Stimulated activated CD4-positive, alpha-beta T cell treated with anti-CD3 and anti-CD28 coated beads, Interleukin-1b, Interleukin-23, amount 100 ng/mL, for 48 hours (primary cell): ENCODE results near the gene TSPAN19.
A peak's percentile ranks its signal among the peaks of the same experiment; 100 is the strongest.
"Not testable (repeated sequence)": the region's sequence is repeated elsewhere in the genome, so short reads cannot be mapped to it uniquely, and the experiment has no call there.

Experiments used
- DNase-seq: peaks from one replicate; pipeline ENCODE4 v3.0.0-alpha.2; 2020

The TSPAN19 gene

GRCh38 chr12:85036234-85036707, at the start of gene TSPAN19, which contains the start of gene LRRIQ1:
TSPAN19 (minus strand) TSS chr12:85036277; CDS start chr12:85029946, 6,331 bp downstream.
LRRIQ1 (plus strand) TSS chr12:85036351; CDS start chr12:85038177, 1,826 bp downstream.
- peak; percentile 39 for DNase-seq

GRCh38 chr12:85085066-85085465, 49.0 kb upstream of the TSPAN19 start:
- DNase-seq: no peak

DNA sequence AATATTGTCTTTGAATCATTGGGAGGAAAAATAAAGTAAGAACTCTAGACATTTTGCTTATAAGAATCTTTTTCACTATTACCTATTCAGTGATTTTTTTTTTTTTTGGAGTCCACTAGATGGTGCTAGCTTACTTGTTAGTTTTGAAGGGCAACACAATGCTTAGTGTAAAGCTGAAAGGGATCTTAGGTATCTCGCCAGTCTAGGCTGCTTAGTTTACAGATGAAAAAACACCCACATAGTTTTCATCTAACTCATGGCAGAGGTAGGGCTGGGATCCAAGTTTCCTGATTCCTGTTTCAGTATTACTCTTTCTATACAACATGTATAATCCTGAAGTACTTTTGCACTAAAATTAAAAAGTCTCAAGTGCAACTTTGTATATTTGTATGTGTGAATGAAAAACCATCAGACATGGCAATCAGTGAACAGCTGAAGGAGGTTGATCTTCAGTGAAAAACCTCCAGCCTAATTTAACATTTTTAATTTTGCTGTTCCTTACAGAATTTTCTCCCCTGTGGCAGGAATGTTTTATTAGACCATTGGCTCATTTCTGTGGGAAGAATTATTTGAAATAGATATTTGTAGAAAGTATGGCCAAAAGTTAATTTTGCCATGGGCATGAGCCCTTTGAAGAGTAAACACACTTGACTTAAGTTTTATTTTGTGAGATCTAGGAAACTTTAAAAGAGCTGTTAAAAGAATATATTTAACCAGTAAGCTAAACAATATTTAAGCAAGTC, 40.8 kb upstream of the TSPAN19 start:
- no peak for DNase-seq

DNA sequence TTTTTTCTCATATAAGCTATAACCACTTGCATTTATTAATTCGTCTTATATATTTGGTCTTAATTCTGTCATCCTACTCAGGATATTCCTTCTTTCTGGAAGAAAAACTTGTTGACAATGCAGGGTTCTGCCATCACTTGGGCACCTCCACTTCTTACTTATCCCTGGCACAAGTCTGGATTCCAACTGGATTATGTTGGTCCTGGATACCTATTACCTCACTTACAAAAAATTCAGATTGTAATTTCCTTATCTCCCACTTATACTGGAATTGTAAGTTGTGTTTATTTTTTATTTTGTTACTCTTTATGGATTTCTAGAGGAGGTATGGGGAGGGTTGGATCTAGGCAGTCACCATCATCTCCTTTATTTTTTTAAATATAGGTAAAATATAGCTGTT, 36.7 kb upstream of the TSPAN19 start:
- DNase-seq: no peak

GRCh38 chr12:85065837-85066482, 29.9 kb upstream of the TSPAN19 start:
- DNase-seq: no peak

DNA sequence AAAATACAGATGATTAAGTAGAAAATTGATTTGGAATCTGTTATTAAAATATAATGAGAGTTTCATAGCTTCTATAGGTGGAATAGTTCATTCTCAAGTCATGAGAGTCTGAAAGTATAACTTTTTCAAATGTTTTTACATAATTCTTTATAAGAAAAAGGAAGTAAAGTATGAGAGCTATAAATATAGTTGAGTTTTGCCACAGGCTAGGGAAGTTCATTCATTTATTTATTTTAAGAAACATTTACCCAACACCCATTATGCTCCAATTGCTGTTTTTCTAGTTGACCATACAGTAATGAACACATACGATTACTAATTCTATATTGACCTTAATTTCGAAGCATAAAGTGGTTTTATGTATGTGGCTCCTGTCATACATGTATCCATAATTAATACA, 24.8 kb upstream of the TSPAN19 start:
- no peak for DNase-seq

DNA sequence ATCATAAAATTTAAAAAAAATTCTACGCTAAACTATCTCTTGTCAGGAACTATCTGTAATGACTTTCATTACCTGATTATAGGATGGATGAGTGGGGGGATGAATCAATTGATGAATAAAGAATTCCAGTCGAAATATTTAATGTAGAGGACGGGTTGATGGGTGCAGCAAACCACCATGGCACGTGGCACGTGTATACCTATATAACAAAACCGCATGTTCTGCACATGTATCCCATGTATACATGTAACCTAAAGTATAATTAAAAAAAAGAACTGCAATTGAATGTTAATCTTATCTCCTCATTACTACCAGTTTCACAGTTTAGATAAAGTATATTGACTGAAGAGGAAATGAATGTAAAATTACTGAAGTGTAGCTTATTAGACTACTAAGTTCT, 23.5 kb upstream of the TSPAN19 start:
- DNase-seq: no peak

DNA sequence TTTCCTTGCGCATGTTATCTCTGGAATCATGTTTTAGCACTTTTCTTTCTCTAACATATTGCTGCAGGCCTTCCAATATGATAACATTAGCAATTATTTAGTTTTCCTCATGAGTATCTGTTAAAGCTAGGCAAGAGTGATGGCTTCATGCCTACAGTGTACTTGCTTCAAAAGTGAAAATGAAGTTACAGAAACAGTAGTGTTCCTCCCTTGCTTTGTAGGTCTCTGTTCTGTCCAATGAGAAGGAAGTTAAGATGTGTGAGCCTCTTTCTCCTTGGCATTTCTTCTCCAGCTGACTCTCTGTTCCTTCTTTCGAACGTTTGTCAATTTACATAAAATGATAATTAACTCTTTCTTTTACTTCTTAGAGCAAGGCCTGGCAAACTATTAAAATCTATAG, 22.3 kb upstream of the TSPAN19 start:
- no peak for DNase-seq

DNA sequence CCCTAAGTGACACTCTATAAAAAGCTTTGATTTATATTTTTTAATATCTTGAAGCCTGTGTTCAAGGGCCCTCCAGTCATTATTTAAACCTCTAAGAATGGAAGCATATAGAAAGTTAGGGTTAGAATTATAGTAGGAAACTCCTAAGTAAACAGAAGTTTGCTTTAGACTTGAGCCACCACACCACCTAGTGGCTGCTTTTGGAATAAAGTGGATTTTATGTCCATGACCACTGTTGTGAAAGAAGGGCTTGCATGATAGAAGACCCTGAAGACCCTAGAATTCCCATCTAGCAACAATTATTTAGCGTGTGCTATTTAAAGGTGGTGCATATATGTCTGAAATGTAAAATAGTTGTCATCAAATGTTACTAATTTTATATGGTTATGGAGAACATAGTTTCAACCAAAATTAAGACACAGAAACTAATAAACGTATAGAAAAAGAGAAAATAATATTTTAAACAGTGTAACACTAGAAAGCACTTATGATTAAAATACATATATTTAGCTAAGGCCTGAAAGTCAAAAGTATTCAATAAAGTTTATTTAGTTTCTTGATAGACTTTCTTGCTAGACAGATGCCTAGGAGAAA, 21.4 kb upstream of the TSPAN19 start:
- no peak for DNase-seq

GRCh38 chr12:85043829-85044228, 7.8 kb upstream of the TSPAN19 start:
- DNase-seq: no peak

DNA sequence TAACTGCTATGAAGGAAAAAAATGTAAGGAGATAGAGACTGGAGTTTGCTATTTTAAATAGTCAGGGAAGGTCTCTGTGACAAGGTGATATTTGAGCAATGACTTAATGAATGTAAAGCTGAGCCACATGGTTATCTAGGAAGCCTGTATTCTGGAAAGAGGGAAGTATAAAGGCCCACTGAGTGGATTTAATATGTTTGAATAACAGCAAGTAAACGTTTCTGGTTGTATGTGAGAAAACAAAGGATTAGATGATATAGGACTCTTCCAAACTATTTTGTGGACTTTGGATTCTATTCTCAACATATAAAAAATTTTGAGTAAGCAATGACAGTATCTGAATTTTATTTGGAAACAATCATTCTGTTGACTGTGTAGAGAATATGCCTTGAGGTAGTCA, 5.3 kb upstream of the TSPAN19 start:
- DNase-seq: no peak

GRCh38 chr12:85036733-85037132, 656 bp upstream of the TSPAN19 start:
- DNase-seq: no peak

GRCh38 chr12:85029456-85029855, 6.6 kb downstream of the TSPAN19 start:
- no peak for DNase-seq

DNA sequence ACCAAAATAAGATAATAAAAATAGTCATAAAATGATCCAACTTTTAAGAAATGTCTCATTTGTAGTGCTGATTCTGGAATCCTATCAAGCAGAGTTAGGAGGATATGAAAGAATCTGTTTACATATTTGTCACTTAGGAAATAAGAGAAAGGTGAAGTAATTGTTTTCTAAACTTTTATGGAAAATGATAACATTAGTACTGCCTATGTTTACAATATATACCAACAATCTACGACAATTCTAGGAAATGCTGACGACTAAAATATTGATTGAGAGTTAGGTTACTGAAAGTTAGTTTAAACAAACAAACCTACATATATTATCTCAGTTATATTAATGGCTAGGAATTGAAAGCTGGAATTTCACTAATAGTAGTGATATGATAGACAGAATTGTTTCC, 18.0 kb downstream of the TSPAN19 start:
- no peak for DNase-seq

GRCh38 chr12:85017618-85018017, 18.5 kb downstream of the TSPAN19 start:
- no peak for DNase-seq

DNA sequence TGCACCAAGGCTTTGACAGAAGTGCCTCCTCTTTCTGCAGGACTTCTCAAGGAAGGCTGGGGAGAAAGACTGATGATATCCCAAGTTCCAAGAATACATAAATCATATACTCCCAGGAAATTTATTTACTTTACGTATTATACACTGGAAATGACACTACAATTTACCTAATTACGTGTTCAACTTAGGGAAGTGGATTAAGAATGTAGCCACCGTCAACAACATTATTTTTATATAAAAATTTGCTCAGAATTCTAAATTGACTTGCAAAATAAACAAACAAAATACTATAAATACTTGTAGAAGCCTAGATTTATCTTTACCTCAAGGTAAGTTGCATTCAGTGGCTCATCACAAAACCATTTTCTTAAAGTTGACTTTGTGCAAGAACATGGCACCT, 18.9 kb downstream of the TSPAN19 start:
- no peak for DNase-seq

DNA sequence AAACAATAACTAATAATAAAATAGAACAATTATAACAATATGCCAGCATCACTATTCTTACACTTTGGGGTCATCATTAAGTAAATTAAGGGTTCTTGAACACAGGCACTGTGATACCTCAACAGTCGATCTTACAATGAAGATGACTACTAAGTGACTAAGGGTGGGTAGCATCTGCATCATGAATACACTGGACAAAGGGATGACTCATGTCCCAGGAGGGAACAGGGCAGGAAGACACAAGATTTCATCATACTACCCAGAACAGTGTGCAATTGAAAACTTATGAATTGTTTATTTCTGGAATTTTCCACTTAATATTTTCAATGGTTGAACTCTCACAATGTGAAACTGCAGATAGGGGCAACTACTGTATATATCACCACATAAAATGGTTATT, 19.7 kb downstream of the TSPAN19 start:
- DNase-seq: no peak

DNA sequence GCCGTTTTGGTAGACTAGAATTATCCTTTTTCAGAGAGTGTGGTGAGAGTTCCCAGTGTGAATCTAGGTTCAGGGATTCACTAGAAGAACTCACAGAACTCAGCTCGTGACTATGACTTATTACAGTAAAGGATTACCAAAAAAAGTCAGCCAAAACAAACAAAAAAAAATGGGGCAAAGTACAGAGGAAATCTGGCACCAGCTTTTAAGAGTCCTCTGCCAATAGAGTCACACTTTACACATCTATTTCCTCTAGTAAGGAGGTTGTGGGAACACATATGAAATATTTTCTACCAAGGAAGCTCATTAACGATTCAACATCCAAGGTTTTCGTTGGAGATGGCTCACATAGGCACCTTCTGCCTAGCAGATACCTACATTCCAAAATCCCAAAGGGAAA, 28.2 kb downstream of the TSPAN19 start:
- DNase-seq: no peak

DNA sequence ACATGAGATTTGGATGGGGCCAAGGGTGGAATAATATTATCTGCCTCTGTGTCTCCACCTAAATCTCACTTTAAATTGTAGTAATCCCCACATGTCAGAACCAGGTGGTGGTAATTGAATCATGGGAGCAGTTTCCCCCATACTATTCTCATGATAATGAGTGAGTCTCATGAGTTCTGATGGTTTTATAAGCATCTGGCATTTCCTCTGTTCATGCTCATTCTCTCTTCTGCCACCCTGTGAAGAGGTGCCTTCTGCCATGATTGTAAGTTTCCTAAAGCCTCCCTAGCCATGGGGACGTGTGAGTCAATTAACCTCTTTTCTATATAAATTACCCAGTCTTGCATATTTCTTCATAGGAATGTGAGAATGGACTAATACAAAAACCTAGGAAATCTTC, 29.9 kb downstream of the TSPAN19 start:
- no peak for DNase-seq

GRCh38 chr12:85005615-85006014, 30.5 kb downstream of the TSPAN19 start:
- DNase-seq: no peak

DNA sequence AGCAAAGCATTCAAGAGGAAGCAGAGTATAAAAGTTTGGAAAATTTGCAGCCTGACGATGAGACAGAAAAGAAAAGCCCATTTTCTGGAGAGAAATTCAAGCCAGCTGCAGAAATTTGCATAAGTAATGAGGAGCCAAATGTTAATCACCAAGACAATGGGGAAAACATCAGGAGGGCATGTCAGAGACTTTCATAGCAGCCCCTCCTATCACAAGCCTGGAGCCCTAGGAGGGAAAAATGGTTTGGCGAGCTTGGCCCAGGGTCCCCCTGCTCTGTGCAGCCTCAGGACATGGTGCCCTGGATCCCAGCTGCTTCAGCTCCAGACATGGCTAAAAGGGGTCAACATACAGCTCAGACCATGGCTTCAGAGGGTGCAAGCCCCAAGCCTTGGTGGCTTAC, 31.0 kb downstream of the TSPAN19 start:
- not testable (repeated sequence) for DNase-seq

- no peak for DNase-seq
These were observed 31.9 kb downstream of the TSPAN19 start for GRCh38 chr12:85004204-85004603.

DNA sequence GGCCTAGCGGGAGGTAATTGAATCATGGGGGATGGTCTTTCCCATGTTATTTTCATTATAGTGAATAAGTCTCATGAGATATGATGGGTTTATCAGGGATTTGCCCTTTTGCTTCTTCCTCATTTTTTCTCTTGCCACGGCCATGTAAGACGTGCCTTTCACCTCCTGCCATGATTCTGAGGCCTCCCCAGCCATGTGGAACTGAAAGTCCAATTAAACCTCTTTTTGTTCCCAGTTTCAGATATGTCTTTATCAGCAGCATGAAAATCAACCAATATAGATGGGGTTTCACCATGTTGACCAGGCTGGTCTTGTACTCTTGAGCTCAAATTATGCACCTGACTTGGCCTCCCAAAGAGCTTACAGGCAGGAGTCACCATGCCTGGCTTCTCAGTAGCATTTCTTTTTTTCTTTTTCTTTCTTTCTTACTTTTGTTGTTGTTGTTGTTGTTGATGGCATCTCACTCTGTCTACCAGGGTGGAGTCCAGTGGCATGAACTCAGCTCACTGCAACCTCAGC, 33.2 kb downstream of the TSPAN19 start:
- DNase-seq: no peak

GRCh38 chr12:85000729-85001128, 35.3 kb downstream of the TSPAN19 start:
- DNase-seq: no peak
